Mucosa of stomach (tissue), 1 donor: Measurements from ENCODE around the gene ELMO1.

Experiments
- H3K27me3 ChIP-seq: one replicate; pipeline ENCODE4 v1.7.0; 2013; ENCODE audit warnings: mild to moderate bottlenecking, low read length; ENCODE audit not compliant: control insufficient read depth, insufficient read depth
- H3K36me3 ChIP-seq: one replicate; pipeline ENCODE4 v1.7.0; 2013; ENCODE audit warnings: low read length; ENCODE audit not compliant: control insufficient read depth, insufficient read depth
- H3K4me1 ChIP-seq: one replicate; pipeline ENCODE4 v1.7.0; 2013; ENCODE audit warnings: mild to moderate bottlenecking, low read length; ENCODE audit not compliant: control insufficient read depth, insufficient read depth
- H3K4me3 ChIP-seq: one replicate; pipeline ENCODE4 v1.7.0; 2013; ENCODE audit warnings: low read length
- H3K9ac ChIP-seq: one replicate; pipeline ENCODE4 v1.7.0; 2013; ENCODE audit warnings: mild to moderate bottlenecking, low read length, moderate library complexity
- H3K9me3 ChIP-seq: one replicate; pipeline ENCODE4 v1.7.0; 2013; ENCODE audit warnings: mild to moderate bottlenecking, low read length, moderate library complexity; ENCODE audit not compliant: control insufficient read depth
- donor health status: Pancreatic carcinoma.

Gene ELMO1

GRCh38 chr7:37295401-37295800 is 153.3 kb downstream of the ELMO1 start:
- Histone ChIP-seq H3K9ac (no peak overlapping the region), H3K4me3 (no peak overlapping the region), H3K9me3 (no peaks in the 10 kb centered on the region), H3K36me3 (no peaks in the 10 kb centered on the region), H3K4me1 (no peaks in the 10 kb centered on the region), H3K27me3 (no peaks in the 10 kb centered on the region)

GRCh38 chr7:37290731-37291130 is 157.9 kb downstream of the ELMO1 start:
- no peaks in the 10 kb centered on the region for H3K9me3 ChIP-seq
- H3K9ac ChIP-seq, result no peak overlapping the region
- H3K4me3 ChIP-seq, result no peak overlapping the region
- no peaks in the 10 kb centered on the region for H3K4me1 ChIP-seq
- H3K27me3 ChIP-seq, result no peaks in the 10 kb centered on the region
- no peaks in the 10 kb centered on the region for H3K36me3 ChIP-seq

- Histone ChIP-seq H3K4me3 (no peak overlapping the region), H3K4me1 (no peaks in the 10 kb centered on the region), H3K36me3 (no peaks in the 10 kb centered on the region), H3K9ac (no peak overlapping the region), H3K27me3 (no peaks in the 10 kb centered on the region), H3K9me3 (no peaks in the 10 kb centered on the region)
Measured at GRCh38 chr7:37289781-37290180, 158.9 kb downstream of the ELMO1 start.

- Histone ChIP-seq H3K36me3 (no peaks in the 10 kb centered on the region), H3K9me3 (no peaks in the 10 kb centered on the region), H3K27me3 (no peaks in the 10 kb centered on the region), H3K4me1 (no peaks in the 10 kb centered on the region), H3K4me3 (no peak overlapping the region), H3K9ac (no peak overlapping the region)
Measured at GRCh38 chr7:37289367-37289766, 159.3 kb downstream of the ELMO1 start.

GRCh38 chr7:37287131-37287855 is 161.4 kb downstream of the ELMO1 start:
- H3K9ac ChIP-seq, result no peak overlapping the region
- H3K27me3 ChIP-seq, result no peaks in the 10 kb centered on the region
- H3K9me3 ChIP-seq, result no peaks in the 10 kb centered on the region
- no peaks in the 10 kb centered on the region for H3K4me1 ChIP-seq
- H3K36me3 ChIP-seq, result no peaks in the 10 kb centered on the region
- H3K4me3 ChIP-seq, result no peak overlapping the region

- no peak overlapping the region for H3K9ac ChIP-seq
- H3K9me3 ChIP-seq, result no peaks in the 10 kb centered on the region
- H3K4me1 ChIP-seq, result no peaks in the 10 kb centered on the region
Measured at GRCh38 chr7:37286454-37286832, 162.2 kb downstream of the ELMO1 start.

GRCh38 chr7:37285706-37286453 is 162.8 kb downstream of the ELMO1 start:
- H3K4me1 ChIP-seq, result no peaks in the 10 kb centered on the region
- no peaks in the 10 kb centered on the region for H3K27me3 ChIP-seq
- no peak overlapping the region for H3K4me3 ChIP-seq
- H3K9ac ChIP-seq, result no peak overlapping the region
- H3K36me3 ChIP-seq, result no peaks in the 10 kb centered on the region
- H3K9me3 ChIP-seq, result no peaks in the 10 kb centered on the region

More at GRCh38 chr7:37286454-37286832, 162.2 kb downstream of the ELMO1 start:
- Histone ChIP-seq H3K36me3 (no peaks in the 10 kb centered on the region), H3K4me3 (no peak overlapping the region), H3K27me3 (no peaks in the 10 kb centered on the region)

GRCh38 chr7:37284805-37285231 is 163.8 kb downstream of the ELMO1 start:
- Histone ChIP-seq H3K9ac (no peak overlapping the region), H3K4me1 (no peaks in the 10 kb centered on the region), H3K27me3 (no peaks in the 10 kb centered on the region), H3K9me3 (no peaks in the 10 kb centered on the region), H3K36me3 (no peaks in the 10 kb centered on the region), H3K4me3 (no peak overlapping the region)

- H3K9ac ChIP-seq, result no peak overlapping the region
- H3K36me3 ChIP-seq, result no peaks in the 10 kb centered on the region
Measured at GRCh38 chr7:37284285-37284684, 164.4 kb downstream of the ELMO1 start.

GRCh38 chr7:37283716-37284115 is 164.9 kb downstream of the ELMO1 start:
- Histone ChIP-seq H3K9ac (no peak overlapping the region), H3K36me3 (no peaks in the 10 kb centered on the region), H3K9me3 (no peaks in the 10 kb centered on the region), H3K4me1 (no peaks in the 10 kb centered on the region), H3K27me3 (no peaks in the 10 kb centered on the region), H3K4me3 (no peak overlapping the region)

More at GRCh38 chr7:37284285-37284684, 164.4 kb downstream of the ELMO1 start:
- H3K4me3 ChIP-seq, result no peak overlapping the region
- H3K4me1 ChIP-seq, result no peaks in the 10 kb centered on the region
- no peaks in the 10 kb centered on the region for H3K27me3 ChIP-seq
- H3K9me3 ChIP-seq, result no peaks in the 10 kb centered on the region

GRCh38 chr7:37282927-37283326 is 165.7 kb downstream of the ELMO1 start:
- Histone ChIP-seq H3K9me3 (no peaks in the 10 kb centered on the region), H3K36me3 (no peaks in the 10 kb centered on the region), H3K9ac (no peak overlapping the region), H3K4me1 (no peaks in the 10 kb centered on the region), H3K4me3 (no peak overlapping the region), H3K27me3 (no peaks in the 10 kb centered on the region)

GRCh38 chr7:37282093-37282444 is 166.6 kb downstream of the ELMO1 start:
- no peak overlapping the region for H3K9ac ChIP-seq
- H3K36me3 ChIP-seq, result no peaks in the 10 kb centered on the region
- no peak overlapping the region for H3K4me3 ChIP-seq
- H3K4me1 ChIP-seq, result no peaks in the 10 kb centered on the region
- no peaks in the 10 kb centered on the region for H3K9me3 ChIP-seq
- H3K27me3 ChIP-seq, result no peaks in the 10 kb centered on the region
